ENCODE measurements around the gene SLFN5. TPM values are rescaled to one million over a fixed set of nuclear protein-coding genes. Genes with fewer than 3 reads are reported as not detected.

Gene SLFN5
- total and polyA plus RNA-seq, 2 of the 4 experiments (the other 2 are of a cell fraction), result 13.0 to 48.9 TPM

DNA sequence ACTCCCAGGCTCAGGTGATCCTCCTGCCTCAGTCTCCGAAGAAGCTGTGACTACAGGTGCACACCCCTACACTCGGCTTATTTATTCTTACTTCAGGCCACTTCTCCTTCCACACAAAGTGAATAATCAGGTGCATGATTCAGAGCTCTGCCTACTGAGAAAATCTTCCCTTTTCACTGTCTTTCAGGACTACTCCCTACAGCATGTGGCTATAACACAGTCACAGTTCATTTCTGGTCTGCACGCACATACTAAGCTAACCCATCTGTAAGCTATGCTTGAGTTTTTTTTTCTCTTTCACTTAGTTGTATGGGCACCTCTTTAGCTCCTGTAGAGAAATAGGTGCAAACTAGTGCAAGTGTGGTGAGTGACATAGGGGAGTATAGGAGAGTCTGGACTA lies 7.6 kb upstream of the SLFN5 start:
- POLR2A ChIA-PET (ENCODE audit: unreplicated experiment), result no interaction called here
- Histone ChIP-seq H2BK20ac (ENCODE audit: low read depth, low read length) (no peak overlapping the region), H3K27me3 (ENCODE audit: control insufficient read depth, insufficient read depth, low read length) (peaks cover 6% of the 10 kb centered on the region), H3K9ac (ENCODE audit: low read depth, low read length) (no peak overlapping the region), H4K5ac (ENCODE audit: low read depth, low read length) (no peak overlapping the region), H2AK9ac (replicated peaks; ENCODE audit: low read depth, low read length, poor library complexity) (no peak overlapping the region), H4K20me1 (ENCODE audit: insufficient read depth, low read length) (no peaks in the 10 kb centered on the region), H3K79me1 (ENCODE audit: low read depth in 1 of 2, low read length in 2 of 2) (no peaks in the 10 kb centered on the region), H3K4me3 (ENCODE audit: insufficient read depth, low read depth, low read length) (no peak overlapping the region), H3K4me1 (ENCODE audit: control insufficient read depth, insufficient read depth, low read length) (peaks cover 5% of the 10 kb centered on the region), H3K4me2 (ENCODE audit: low read depth, low read length) (no peak overlapping the region), H3K56ac (ENCODE audit: extremely low read depth, insufficient read depth, low read length) (no peak overlapping the region), H3K14ac (replicated peaks; ENCODE audit: low read depth, low read length) (no peak overlapping the region), H2BK5ac (ENCODE audit: low read depth, low read length, poor library complexity, severe bottlenecking) (no peak overlapping the region), H2BK120ac (ENCODE audit: low read depth, low read length) (no peak overlapping the region), H2AFZ (replicated peaks; ENCODE audit: low read length, poor library complexity) (no peak overlapping the region), H2BK15ac (ENCODE audit: low read depth, low read length) (no peak overlapping the region), H3K9me3 (ENCODE audit: control insufficient read depth, insufficient read depth, low read length) (no peaks in the 10 kb centered on the region; the same call in 1 of the 2 replicates), H3K23ac (ENCODE audit: low read depth, low read length) (no peak overlapping the region), H3K4ac (ENCODE audit: low read depth, low read length) (no peak overlapping the region), H4K8ac (ENCODE audit: low read depth in 2 of 2, low read length in 2 of 2) (no peak overlapping the region), H3K27ac (ENCODE audit: insufficient read depth, low read length) (no peak overlapping the region), H3K36me3 (ENCODE audit: control insufficient read depth, insufficient read depth, low read length) (no peaks in the 10 kb centered on the region), H3K18ac (ENCODE audit: low read depth, low read length) (no peak overlapping the region), H2AK5ac (ENCODE audit: low read depth, low read length) (no peak overlapping the region), H3K9me1 (ENCODE audit: insufficient read depth, low read length) (peaks cover 4% of the 10 kb centered on the region; the same call in 1 of the 2 replicates), H4K91ac (ENCODE audit: insufficient read depth, low read depth, low read length) (no peak overlapping the region)
- no TSS peak for BruUV-seq (replicated peaks)
- CTCF ChIA-PET, result no interaction called here
- intact Hi-C loops (cut with micrococcal nuclease), result no loop called here
- ATAC-seq (ENCODE audit: low read depth) (no peak), DNase-seq (no peak)
- in situ Hi-C loops (cut with MboI; ENCODE audit: low sequenced_read_pairs), result no loop called here
- no peak for TF ChIP-seq CEBPB (IDR thresholded peaks at IDR 0.05; ENCODE audit: low read depth, low read length)
- TF ChIP-seq, protein P1, sequence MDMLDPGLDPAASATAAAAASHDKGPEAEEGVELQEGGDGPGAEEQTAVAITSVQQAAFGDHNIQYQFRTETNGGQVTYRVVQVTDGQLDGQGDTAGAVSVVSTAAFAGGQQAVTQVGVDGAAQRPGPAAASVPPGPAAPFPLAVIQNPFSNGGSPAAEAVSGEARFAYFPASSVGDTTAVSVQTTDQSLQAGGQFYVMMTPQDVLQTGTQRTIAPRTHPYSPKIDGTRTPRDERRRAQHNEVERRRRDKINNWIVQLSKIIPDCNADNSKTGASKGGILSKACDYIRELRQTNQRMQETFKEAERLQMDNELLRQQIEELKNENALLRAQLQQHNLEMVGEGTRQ (IDR thresholded peaks at IDR 0.05; ENCODE audit: low read depth, low read length), result no peak
- TF ChIP-seq POLR2A (IDR thresholded peaks at IDR 0.05; ENCODE audit: low read depth, low read length), result no peak
- no peak for TF ChIP-seq BHLHE40 (IDR thresholded peaks at IDR 0.05; ENCODE audit: low read depth, low read length)
- TF ChIP-seq CHD1 (IDR thresholded peaks at IDR 0.05; ENCODE audit: low read depth, low read length), result no peak
- TF ChIP-seq, protein P2, sequence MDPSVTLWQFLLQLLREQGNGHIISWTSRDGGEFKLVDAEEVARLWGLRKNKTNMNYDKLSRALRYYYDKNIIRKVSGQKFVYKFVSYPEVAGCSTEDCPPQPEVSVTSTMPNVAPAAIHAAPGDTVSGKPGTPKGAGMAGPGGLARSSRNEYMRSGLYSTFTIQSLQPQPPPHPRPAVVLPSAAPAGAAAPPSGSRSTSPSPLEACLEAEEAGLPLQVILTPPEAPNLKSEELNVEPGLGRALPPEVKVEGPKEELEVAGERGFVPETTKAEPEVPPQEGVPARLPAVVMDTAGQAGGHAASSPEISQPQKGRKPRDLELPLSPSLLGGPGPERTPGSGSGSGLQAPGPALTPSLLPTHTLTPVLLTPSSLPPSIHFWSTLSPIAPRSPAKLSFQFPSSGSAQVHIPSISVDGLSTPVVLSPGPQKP (IDR thresholded peaks at IDR 0.05; ENCODE audit: borderline replicate concordance, low read depth, low read length), result no peak
- TF ChIP-seq MAZ (IDR thresholded peaks at IDR 0.05; ENCODE audit: borderline replicate concordance, low read depth, low read length), result no peak
- no peak for TF ChIP-seq RCOR1 (IDR thresholded peaks at IDR 0.05; ENCODE audit: insufficient replicate concordance, low read length)
- TF ChIP-seq, protein P3, sequence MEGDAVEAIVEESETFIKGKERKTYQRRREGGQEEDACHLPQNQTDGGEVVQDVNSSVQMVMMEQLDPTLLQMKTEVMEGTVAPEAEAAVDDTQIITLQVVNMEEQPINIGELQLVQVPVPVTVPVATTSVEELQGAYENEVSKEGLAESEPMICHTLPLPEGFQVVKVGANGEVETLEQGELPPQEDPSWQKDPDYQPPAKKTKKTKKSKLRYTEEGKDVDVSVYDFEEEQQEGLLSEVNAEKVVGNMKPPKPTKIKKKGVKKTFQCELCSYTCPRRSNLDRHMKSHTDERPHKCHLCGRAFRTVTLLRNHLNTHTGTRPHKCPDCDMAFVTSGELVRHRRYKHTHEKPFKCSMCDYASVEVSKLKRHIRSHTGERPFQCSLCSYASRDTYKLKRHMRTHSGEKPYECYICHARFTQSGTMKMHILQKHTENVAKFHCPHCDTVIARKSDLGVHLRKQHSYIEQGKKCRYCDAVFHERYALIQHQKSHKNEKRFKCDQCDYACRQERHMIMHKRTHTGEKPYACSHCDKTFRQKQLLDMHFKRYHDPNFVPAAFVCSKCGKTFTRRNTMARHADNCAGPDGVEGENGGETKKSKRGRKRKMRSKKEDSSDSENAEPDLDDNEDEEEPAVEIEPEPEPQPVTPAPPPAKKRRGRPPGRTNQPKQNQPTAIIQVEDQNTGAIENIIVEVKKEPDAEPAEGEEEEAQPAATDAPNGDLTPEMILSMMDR (conservative IDR thresholded peaks at IDR 0.05; ENCODE audit: low read depth, low read length), result no peak
- no peak for TF ChIP-seq RAD21 (IDR thresholded peaks at IDR 0.05; ENCODE audit: low read length)
- no peak for TF ChIP-seq SMC3 (IDR thresholded peaks at IDR 0.05; ENCODE audit: low read depth, low read length)
- TF ChIP-seq MXI1 (IDR thresholded peaks at IDR 0.05; ENCODE audit: borderline replicate concordance, low read depth, low read length), result no peak
- TF ChIP-seq MAFK (IDR thresholded peaks at IDR 0.05; ENCODE audit: low read depth, low read length), result no peak
- no peak for TF ChIP-seq NFE2L2 (IDR thresholded peaks at IDR 0.05; ENCODE audit: low read depth, low read length)
- WGBS, 2 experiments (ENCODE audit: extremely low coverage in 2 of 2, insufficient read length in 1 of 2), result 85% methylated on average over 2 of the region's 3 CpGs; no CpG with 5 or more reads in 1 of the 2 experiments
- dilution Hi-C loops (cut with HindIII; ENCODE audit: low sequenced_read_pairs, unreplicated experiment), result no loop called here
